HepG2 (cell line): ENCODE data around the gene ZKSCAN1. TPM values are rescaled to one million over a fixed set of nuclear protein-coding genes. Genes with fewer than 3 reads are reported as not detected.

ENCODE experiments used
- ATAC-seq: fragments of 200-7000 bp; cut with Tn5 transposase; 3 replicates; pipeline ENCODE4 v1.9.1; 2020; ENCODE audit warnings: mild to moderate bottlenecking, moderate library complexity
- BruUV-seq: library from RNA; stranded (reverse); fragments of 400-500 nt; replicated peaks from 2 replicates; lab custom pipeline; 2021; lab: Mats Ljungman, UMichigan
- CTCF ChIA-PET: fragments of 300-600 bp; formaldehyde crosslinking; extraction: SDS; loops from one replicate; lab custom pipeline; 2021; ENCODE audit warnings: low total read pairs, inconsistent platforms, low intra/inter-chr PET ratio; lab: Yijun Ruan, JAX
- POLR2A ChIA-PET: fragments of 350-600 bp; sonication (Branson Sonifier 250); formaldehyde crosslinking; loops from one replicate; lab custom pipeline; 2020; ENCODE audit warnings: antibody characterized with exemption, inconsistent platforms; lab: Yijun Ruan, JAX
- DNase-seq: peaks from one replicate; pipeline ENCODE4 v3.0.0-alpha.2; 2015; ENCODE audit warnings: low spot score
- FAIRE-seq: peaks from 3 replicates; lab custom pipeline; 2011; peaks lifted over from hg19 to GRCh38; lab: Jason Lieb, UNC
- H2AFZ ChIP-seq: one replicate; pipeline ENCODE4 v1.6.1; 2011; ENCODE audit warnings: low read length, inconsistent platforms
- H3K27ac ChIP-seq: fragments of 300-600 bp; 3 replicates; pipeline ENCODE4 v1.8.0; 2011; ENCODE audit warnings: mixed run types, mild to moderate bottlenecking, mixed read lengths, low read length, inconsistent platforms; ENCODE audit not compliant: insufficient read depth; ENCODE audit errors: extremely low read length
- H3K27me3 ChIP-seq, 2 experiments: fragments of 200-600 bp in 1 of 2; 2 replicates in 1 of 2; 3 replicates in 1 of 2; pipeline versions ENCODE4 v1.6.0 to v1.8.0; 2011; ENCODE audit warnings: low read length in 2 of 2, mild to moderate bottlenecking in 2 of 2, moderate library complexity in 2 of 2, inconsistent platforms in 1 of 2; ENCODE audit not compliant: insufficient read depth in 2 of 2, control insufficient read depth in 1 of 2
- H3K36me3 ChIP-seq, 2 experiments: fragments of 200-600 bp in 1 of 2; replicated peaks in 1 of 2; 2 replicates in 1 of 2; 3 replicates in 1 of 2; pipeline versions ENCODE4 v1.5.1 to v1.8.0; 2011; ENCODE audit warnings: low read length in 2 of 2, inconsistent platforms in 1 of 2; ENCODE audit not compliant: insufficient read depth in 2 of 2, control insufficient read depth in 1 of 2
- H3K4me1 ChIP-seq: 2 replicates; pipeline ENCODE4 v1.5.1; 2012; ENCODE audit warnings: low read length, inconsistent platforms; ENCODE audit not compliant: insufficient read depth
- H3K4me2 ChIP-seq: 2 replicates; pipeline ENCODE4 v1.6.0; 2011; ENCODE audit warnings: low read depth, low read length, inconsistent platforms
- H3K4me3 ChIP-seq, 3 experiments: fragments of 200-600 bp in 1 of 3; sonication (generic), shearing (Covaris generic) in 1 of 3; replicated peaks in 1 of 3; 2 replicates each; pipeline ENCODE4 v1.5.1; 2011 to 2016; ENCODE audit warnings: low read length in 3 of 3, inconsistent platforms in 2 of 3, low read depth in 2 of 3, mild to moderate bottlenecking in 2 of 3, control low read depth in 1 of 3, mixed read lengths in 1 of 3; ENCODE audit not compliant: insufficient read depth in 1 of 3
- H3K79me2 ChIP-seq: one replicate; pipeline ENCODE4 v1.6.1; 2011; ENCODE audit warnings: low read length, inconsistent platforms; ENCODE audit not compliant: insufficient read depth
- H3K9ac ChIP-seq: 2 replicates; pipeline ENCODE4 v1.6.0; 2011; ENCODE audit warnings: mild to moderate bottlenecking, low read depth, low read length, inconsistent platforms; ENCODE audit not compliant: insufficient read depth
- H3K9me3 ChIP-seq: 2 replicates; pipeline ENCODE4 v1.5.1; 2012; ENCODE audit warnings: mild to moderate bottlenecking, low read length
- H4K20me1 ChIP-seq: 2 replicates; pipeline ENCODE4 v1.6.0; 2011; ENCODE audit warnings: inconsistent platforms, mild to moderate bottlenecking, low read length, moderate library complexity; ENCODE audit not compliant: insufficient read depth
- ARNT2 ChIP-seq: sonication (generic); formaldehyde crosslinking; IDR thresholded peaks from 2 replicates; pipeline ENCODE4 v1.8.0; 2022; ENCODE audit warnings: mild to moderate bottlenecking, low read depth, missing genetic modification reagents, moderate library complexity
- CBX5 ChIP-seq: sonication (generic); formaldehyde crosslinking; IDR thresholded peaks from 2 replicates; pipeline ENCODE4 v1.4.0; 2020; ENCODE audit warnings: missing genetic modification reagents, borderline replicate concordance
- CEBPG ChIP-seq: IDR thresholded peaks from 2 replicates; pipeline ENCODE4 v1.6.1; 2016
- EHMT2 ChIP-seq: fragments of 200-600 bp; sonication (generic); IDR thresholded peaks from 2 replicates; pipeline ENCODE4 v1.7.0; 2017; ENCODE audit warnings: antibody characterized with exemption, low read depth, low read length, borderline replicate concordance
- FOSL2 ChIP-seq: sonication (generic); formaldehyde crosslinking; IDR thresholded peaks from 2 replicates; pipeline ENCODE4 v1.4.0; 2020; ENCODE audit warnings: missing genetic modification reagents
- KDM3A ChIP-seq: IDR thresholded peaks from 2 replicates; pipeline ENCODE4 v1.6.1; 2018; ENCODE audit warnings: low read depth, missing compliant biosample characterization
- NFRKB ChIP-seq: fragments of 450-650 bp; IDR thresholded peaks from 2 replicates; pipeline ENCODE4 v1.6.1; 2017
- NRL ChIP-seq: sonication (generic); formaldehyde crosslinking; IDR thresholded peaks from 2 replicates; pipeline ENCODE4 v1.5.0; 2020; ENCODE audit warnings: missing genetic modification reagents, mild to moderate bottlenecking, moderate library complexity, borderline replicate concordance
- RAD21 ChIP-seq: fragments of 450-650 bp; formaldehyde crosslinking; IDR thresholded peaks from 2 replicates; pipeline ENCODE4 v1.5.0; 2020; ENCODE audit warnings: mild to moderate bottlenecking
- SAP130 ChIP-seq: IDR thresholded peaks from 2 replicates; pipeline ENCODE4 v1.6.1; 2016; ENCODE audit warnings: low read depth
- SMC3 ChIP-seq: IDR thresholded peaks from 2 replicates; pipeline ENCODE4 v1.6.1; 2011; ENCODE audit warnings: low read length, improper control_type of control experiment
- THAP11 ChIP-seq: IDR thresholded peaks from 2 replicates; pipeline ENCODE4 v1.6.1; 2016; ENCODE audit warnings: missing biosample characterization, missing genetic modification reagents
- ZFX ChIP-seq: sonication (generic); formaldehyde crosslinking; IDR thresholded peaks from 2 replicates; pipeline ENCODE4 v1.4.0; 2020; ENCODE audit warnings: mild to moderate bottlenecking, low read depth, missing genetic modification reagents, moderate library complexity
- ZNF281 ChIP-seq: sonication (generic); formaldehyde crosslinking; IDR thresholded peaks from 2 replicates; pipeline ENCODE4 v1.4.0; 2020; ENCODE audit warnings: missing genetic modification reagents, borderline replicate concordance
- ZNF549 ChIP-seq: sonication (generic); formaldehyde crosslinking; IDR thresholded peaks from 2 replicates; pipeline ENCODE4 v1.5.0; 2020; ENCODE audit warnings: missing genetic modification reagents
- ZNF574 ChIP-seq: sonication (generic); formaldehyde crosslinking; IDR thresholded peaks from 2 replicates; pipeline ENCODE4 v1.4.0; 2020; ENCODE audit warnings: missing genetic modification reagents
- ZNF713 ChIP-seq: sonication (generic); formaldehyde crosslinking; IDR thresholded peaks from 2 replicates; pipeline ENCODE4 v1.4.0; 2020; ENCODE audit warnings: mild to moderate bottlenecking, missing genetic modification reagents
- ZNF83 ChIP-seq: sonication (generic); formaldehyde crosslinking; IDR thresholded peaks from 2 replicates; pipeline ENCODE4 v1.4.0; 2020; ENCODE audit warnings: missing genetic modification reagents, mild to moderate bottlenecking, borderline replicate concordance
- WGBS: methylation state at CpG from one replicate; pipeline ENCODE4 v1.1.6; 2017; ENCODE audit warnings: low lambda C conversion rate; 5-methylcytosine and 5-hydroxymethylcytosine counted together
- in situ Hi-C: cut with HindIII; loops from 2 replicates; pipeline ENCODE4 v1.10.0; 2017; ENCODE audit warnings: low pct_unique_long_range_greater_than_20kb; ENCODE audit not compliant: extremely low pct_ligation_motif_present
- intact Hi-C: fragments of 100-400 bp; cut with micrococcal nuclease; formaldehyde crosslinking; loops from one replicate; pipeline ENCODE4 v1.10.0; 2022; ENCODE audit not compliant: unreplicated experiment
- polyA plus RNA-seq, 8 experiments: library from polyadenylated mRNA; depleted of rRNA in 3 of 8; stranded (reverse) in 7 of 8; unstranded in 1 of 8; fragments of >200 nt; fragmentation: Illumina TruSeq in 4 of 8; extraction: Trizol in 4 of 8; gene quantifications; 2 replicates each; pipeline versions ENCODE4 v1.2.1 to v1.2.3, GENCODE V29; 2011 to 2016; ENCODE audit warnings: low read depth in 4 of 8, missing spikeins in 1 of 8, mixed read lengths in 1 of 8; ENCODE audit not compliant: insufficient read depth in 1 of 8
- total RNA-seq, 5 experiments: library from RNA; depleted of rRNA; stranded (reverse); fragments of >200 nt; fragmentation: Illumina TruSeq; extraction: Trizol; gene quantifications; 2 replicates each; pipeline ENCODE4 v1.2.3, GENCODE V29; 2016; ENCODE audit warnings: low read depth in 1 of 5
- TF ChIP-seq, protein P1 (sequence below): sonication (generic); formaldehyde crosslinking; IDR thresholded peaks from 2 replicates; pipeline ENCODE4 v1.8.0; 2022; ENCODE audit warnings: missing genetic modification reagents, low read depth, mild to moderate bottlenecking, borderline replicate concordance
- TF ChIP-seq, protein P2 (sequence below): IDR thresholded peaks from 2 replicates; pipeline ENCODE4 v1.6.1; 2016; ENCODE audit warnings: missing genetic modification reagents, missing compliant biosample characterization

ZKSCAN1 gene
- total and polyA plus RNA-seq, 2 of the 13 experiments (the other 11 are each of a cell fraction or from before 2014, with no cell fraction given): 46.4 to 60.6 TPM

GRCh38 chr7:100053215-100053614 is 37.8 kb downstream of the ZKSCAN1 start:
- no peak overlapping the region for H3K9ac ChIP-seq
- no peaks in the 10 kb centered on the region for H4K20me1 ChIP-seq
- no peaks in the 10 kb centered on the region; a peak in 1 of 5 replicates for H3K27me3 ChIP-seq
- FAIRE-seq (peak; percentile 75), ATAC-seq (peak; percentile 74), DNase-seq (peak; percentile 81)
- H3K4me3 ChIP-seq: no peak overlapping the region
- no TSS peak for BruUV-seq
- peaks cover 6% of the 10 kb centered on the region for H3K79me2 ChIP-seq
- no peak overlapping the region for H3K4me2 ChIP-seq
- no peaks in the 10 kb centered on the region for H3K9me3 ChIP-seq
- peaks cover 29% of the 10 kb centered on the region for H3K4me1 ChIP-seq
- H2AFZ ChIP-seq: no peak overlapping the region
- intact Hi-C loops (loop anchor here (1.0 to 5.0 kb wide), 4 partner anchors 59 to 422 kb away; partner anchors contain the start of gene AZGP1), in situ Hi-C loops (loop anchor here (5.0 to 10.0 kb wide), 2 partner anchors 61 to 138 kb away; partner anchors contain the start of gene TRIM4)
- ChIA-PET POLR2A (interaction anchor here (0.7 to 1.3 kb wide), 9 partner anchors 10 to 540 kb away, joined by 3 to 11 read pairs (median 4); no protein-coding TSS in a partner anchor), CTCF (interaction anchor here (1.0 to 3.3 kb wide), 4 partner anchors 57 to 140 kb away, joined by 3 to 33 read pairs (median 5); no protein-coding TSS in a partner anchor)
- WGBS: 83% methylated on average over 3 of the region's 3 CpGs
- H3K36me3 ChIP-seq: peaks cover 4 to 17% of the 10 kb centered on the region in 2 experiments; a peak in 4 of 5 replicates
- H3K27ac ChIP-seq: no peak overlapping the region
- no peak for TF ChIP-seq EHMT2
- no peak for TF ChIP-seq NRL (CRISPR knock-in tag)
- TF ChIP-seq, protein P1, sequence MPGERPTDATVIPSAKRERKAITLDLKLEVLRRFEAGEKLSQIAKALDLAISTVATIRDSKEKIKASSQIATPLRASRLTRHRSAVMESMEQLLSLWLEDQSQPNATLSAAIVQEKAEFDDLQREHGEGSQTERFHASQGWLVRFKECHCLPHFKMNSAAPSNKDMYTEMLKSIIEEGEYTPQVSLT: no peak
- no peak for TF ChIP-seq SAP130 (CRISPR knock-in tag)
- TF ChIP-seq ZNF549 (CRISPR knock-in tag): no peak
- TF ChIP-seq NFRKB: no peak
- TF ChIP-seq ZNF83 (CRISPR knock-in tag): no peak
- TF ChIP-seq THAP11: no peak
- TF ChIP-seq, protein P2, sequence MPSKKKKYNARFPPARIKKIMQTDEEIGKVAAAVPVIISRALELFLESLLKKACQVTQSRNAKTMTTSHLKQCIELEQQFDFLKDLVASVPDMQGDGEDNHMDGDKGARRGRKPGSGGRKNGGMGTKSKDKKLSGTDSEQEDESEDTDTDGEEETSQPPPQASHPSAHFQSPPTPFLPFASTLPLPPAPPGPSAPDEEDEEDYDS (CRISPR knock-in tag): no peak
- peak; percentile 20; the same call in 1 of the 2 replicates for TF ChIP-seq ZFX (CRISPR knock-in tag)
- TF ChIP-seq CEBPG: peak; percentile 62
- peak; percentile 53; the same call in 1 of the 2 replicates for TF ChIP-seq ZNF574
- TF ChIP-seq CBX5 (CRISPR knock-in tag): no peak
- TF ChIP-seq KDM3A (CRISPR knock-in tag): no peak
- no peak for TF ChIP-seq FOSL2 (CRISPR knock-in tag)
- peak; percentile 91 for TF ChIP-seq SMC3
- peak; percentile 72 for TF ChIP-seq RAD21 (CRISPR knock-in tag)
- TF ChIP-seq ARNT2 (CRISPR knock-in tag): no peak
- no peak for TF ChIP-seq ZNF281 (CRISPR knock-in tag)
- TF ChIP-seq ZNF713 (CRISPR knock-in tag): no peak
